ENCODE results near the gene ERC1.
"Not testable (repeated sequence)": the region's sequence is repeated elsewhere in the genome, so short reads cannot be mapped to it uniquely, and the experiment has no call there.

Gene ERC1

DNA sequence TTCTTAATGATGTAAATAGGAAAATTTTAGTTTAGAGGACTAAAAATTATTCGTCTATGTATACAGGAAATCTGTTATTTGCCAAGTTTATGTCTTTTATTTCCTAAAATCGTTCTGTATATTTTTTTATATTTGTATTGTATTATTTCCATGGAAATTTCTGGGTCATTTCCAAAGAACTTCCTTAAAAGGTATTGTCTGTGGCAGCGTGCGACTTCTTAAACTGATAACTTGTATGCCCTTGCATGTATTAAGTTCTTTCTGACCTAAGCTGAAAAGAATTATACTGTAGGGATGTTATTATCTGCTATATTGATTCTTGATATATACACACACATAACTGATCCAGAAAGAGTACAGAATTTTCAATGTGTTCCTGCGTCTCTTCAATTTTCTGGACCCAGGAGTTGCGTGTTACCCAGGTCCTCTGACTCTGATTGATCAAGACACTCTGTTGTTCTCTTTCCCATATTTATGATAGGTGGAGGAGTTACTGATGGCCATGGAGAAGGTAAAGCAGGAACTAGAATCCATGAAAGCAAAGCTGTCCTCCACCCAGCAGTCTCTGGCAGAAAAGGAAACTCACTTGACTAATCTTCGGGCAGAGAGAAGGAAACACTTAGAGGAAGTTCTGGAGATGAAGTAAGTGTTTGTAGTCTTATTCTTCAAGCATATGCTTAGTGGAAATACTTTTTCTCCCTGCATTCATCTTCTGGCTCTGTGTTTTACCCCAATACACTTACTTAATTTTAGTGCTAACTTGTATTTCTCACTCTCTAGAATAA, 298.5 kb downstream of the ERC1 start:
- DNase-seq = no peak
- no peak for ATAC-seq

GRCh38 chr12:1290716-1291115, 299.7 kb downstream of the ERC1 start:
- DNase-seq (no peak), ATAC-seq (no peak)

- DNase-seq (no peak), ATAC-seq (no peak)
These were observed 300.7 kb downstream of the ERC1 start for GRCh38 chr12:1291601-1292332.

DNA sequence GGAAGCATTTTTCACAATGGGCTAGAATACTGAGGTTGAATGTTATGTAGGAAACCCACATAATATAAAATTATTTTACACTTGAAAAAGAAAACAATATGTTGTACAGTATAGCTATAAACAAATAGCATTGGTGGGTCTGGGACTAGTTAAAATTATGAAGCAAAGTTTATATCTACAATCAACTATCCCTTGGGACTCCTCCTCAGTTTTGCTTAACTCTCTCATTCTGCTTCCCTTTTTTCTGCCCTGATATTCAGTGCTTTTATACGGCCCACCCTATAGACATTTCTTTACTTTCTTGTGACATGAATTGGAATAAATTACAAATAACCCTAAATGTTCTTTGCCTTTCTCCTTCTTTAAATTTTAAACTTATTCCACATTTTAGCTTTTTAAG, 302.9 kb downstream of the ERC1 start:
- DNase-seq (no peak), ATAC-seq (no peak)

- DNase-seq = no peak
- no peak for ATAC-seq
These were observed 306.2 kb downstream of the ERC1 start for GRCh38 chr12:1297206-1297605.

GRCh38 chr12:1297639-1298175, 306.7 kb downstream of the ERC1 start:
- ATAC-seq = no peak
- DNase-seq = no peak

GRCh38 chr12:1300460-1300859, 309.4 kb downstream of the ERC1 start:
- DNase-seq (no peak), ATAC-seq (no peak)

DNA sequence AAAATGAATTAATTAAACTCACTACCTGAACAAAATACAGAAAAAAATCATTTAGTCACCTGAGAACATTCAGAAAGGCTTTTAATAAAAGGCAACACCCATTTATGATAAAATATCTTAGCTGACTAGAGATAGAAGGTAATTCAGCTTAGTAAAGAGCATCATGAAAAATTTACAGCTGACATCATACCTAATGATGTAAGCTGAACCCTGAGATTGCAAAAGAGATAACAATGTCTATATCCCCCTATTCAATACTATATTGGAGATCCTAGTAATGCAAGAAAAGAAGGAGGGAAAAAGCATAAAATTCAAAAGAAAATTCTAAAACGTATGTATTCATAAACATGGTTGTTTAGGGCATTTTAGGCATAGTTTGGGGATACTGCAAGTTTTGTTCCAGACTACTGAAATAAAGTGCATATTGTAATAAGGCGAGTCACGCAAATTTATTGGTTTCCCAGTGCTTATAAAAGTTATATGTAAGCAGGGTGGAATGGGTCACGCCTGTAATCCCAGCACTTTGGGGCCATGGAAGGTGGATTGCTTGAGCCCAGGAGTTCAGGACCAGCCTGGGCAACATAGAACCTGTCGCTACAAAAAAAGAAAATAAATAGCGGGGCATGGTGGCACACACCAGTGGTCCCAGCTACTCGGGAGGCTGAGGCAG, 311.3 kb downstream of the ERC1 start:
- no peak for ATAC-seq
- DNase-seq = no peak

GRCh38 chr12:1305063-1305434, 314.0 kb downstream of the ERC1 start:
- no peak for ATAC-seq
- DNase-seq = no peak

DNA sequence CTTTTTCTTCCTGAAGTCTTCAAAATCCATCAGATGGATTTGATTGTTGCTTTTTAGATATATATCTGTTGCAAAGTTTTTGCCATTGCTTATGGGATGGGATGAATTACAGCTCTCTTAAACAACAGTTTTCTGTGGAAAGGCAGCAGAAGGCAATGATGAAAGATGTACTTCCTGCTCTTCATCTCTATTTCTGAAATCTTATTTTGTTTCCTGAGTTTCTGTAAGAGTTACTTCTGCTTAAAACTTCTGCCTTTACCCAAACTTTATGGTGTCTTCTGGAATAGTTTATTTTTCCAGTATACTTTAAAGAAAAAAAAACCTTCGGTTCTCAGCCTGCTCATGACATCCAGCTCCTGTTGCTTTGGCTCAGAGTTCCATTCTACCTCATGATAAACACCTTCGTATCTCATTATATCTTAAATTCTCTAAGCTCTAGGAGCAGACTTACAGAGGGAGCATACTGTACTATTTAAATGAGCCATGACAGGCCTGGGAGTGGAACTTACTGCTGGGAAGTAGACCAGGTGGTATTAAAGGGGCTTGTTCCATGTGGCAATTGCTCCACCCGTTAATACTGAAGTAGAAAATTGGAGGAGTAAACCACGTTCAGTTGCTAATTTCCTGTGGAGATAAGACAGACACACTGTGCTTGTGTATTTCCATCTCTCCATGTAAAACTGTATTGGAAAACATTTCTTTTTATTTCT, 314.9 kb downstream of the ERC1 start:
- ATAC-seq (no peak), DNase-seq (no peak)

GRCh38 chr12:1306817-1307216, 315.8 kb downstream of the ERC1 start:
- no peak for DNase-seq
- ATAC-seq = no peak

DNA sequence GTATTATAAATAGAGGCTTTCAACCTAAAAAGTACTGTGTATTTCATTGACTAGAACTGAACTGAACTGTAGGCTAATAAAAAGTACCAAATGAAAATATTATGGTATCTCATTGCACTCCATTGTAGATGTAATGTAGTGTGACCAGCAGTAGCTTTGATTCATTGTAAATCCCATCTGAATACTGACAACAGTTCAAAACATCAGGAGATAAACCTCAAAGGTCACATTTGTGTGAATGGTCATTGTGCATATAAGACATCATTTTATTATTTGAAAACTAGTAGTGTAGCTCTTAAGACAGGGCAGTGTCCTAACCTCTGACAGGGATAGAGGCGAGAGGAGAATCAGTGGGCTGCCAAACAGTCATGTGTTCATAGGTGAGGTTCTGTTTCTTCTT, 316.8 kb downstream of the ERC1 start:
- no peak for DNase-seq
- no peak for ATAC-seq

DNA sequence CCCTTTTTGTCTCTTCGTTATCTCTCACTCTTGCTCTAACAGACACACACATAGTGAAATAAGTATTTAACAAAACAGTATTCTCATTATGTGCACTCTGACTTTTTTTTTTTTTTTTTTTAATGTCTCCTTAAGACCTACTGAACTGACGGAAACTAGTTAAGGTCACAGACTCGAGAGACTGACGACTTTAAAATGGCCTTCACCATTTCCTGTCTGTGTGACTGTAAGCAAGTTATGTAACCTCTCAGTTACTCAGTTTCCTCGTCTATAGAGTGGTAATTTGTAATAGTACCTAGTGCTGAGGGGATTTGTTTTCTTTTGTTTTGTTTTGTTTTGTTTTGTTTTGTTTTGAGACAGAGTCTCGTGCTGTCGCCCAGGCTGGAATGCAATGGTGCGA, 318.6 kb downstream of the ERC1 start:
- DNase-seq = no peak
- ATAC-seq = no peak

DNA sequence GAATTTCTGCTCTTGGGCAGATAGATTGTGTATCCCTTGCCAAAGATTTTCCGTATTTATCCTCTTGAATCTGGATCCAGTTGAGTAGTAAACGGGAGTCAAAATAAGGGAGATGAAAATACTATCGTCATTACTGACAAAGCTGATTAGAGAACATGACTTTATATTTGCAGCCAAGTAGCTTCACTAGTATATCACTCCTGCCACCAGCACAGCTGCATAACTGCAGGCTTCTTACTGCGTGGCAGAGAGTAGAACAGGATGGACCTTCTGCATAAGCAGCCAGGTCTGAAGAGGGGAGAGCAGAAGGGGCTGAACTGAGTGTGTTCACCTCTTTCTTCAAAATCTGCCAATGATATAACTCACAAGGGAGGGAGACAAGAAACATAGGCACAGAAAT, 319.6 kb downstream of the ERC1 start:
- no peak for DNase-seq
- ATAC-seq = no peak

GRCh38 chr12:1311145-1311544, 320.1 kb downstream of the ERC1 start:
- ATAC-seq = no peak
- no peak for DNase-seq

GRCh38 chr12:1313906-1314305, 322.9 kb downstream of the ERC1 start:
- ATAC-seq (no peak), DNase-seq (no peak)

- no peak for ATAC-seq
These were observed 323.5 kb downstream of the ERC1 start for GRCh38 chr12:1314523-1314922.

GRCh38 chr12:1316991-1317390, 326.0 kb downstream of the ERC1 start:
- not testable (repeated sequence) for ATAC-seq, DNase-seq

More at GRCh38 chr12:1314523-1314922, 323.5 kb downstream of the ERC1 start:
- no peak for DNase-seq

- DNase-seq = no peak
- no peak for ATAC-seq
These were observed 327.5 kb downstream of the ERC1 start for GRCh38 chr12:1318327-1319031.

- ATAC-seq = no peak
- DNase-seq = no peak
These were observed 328.2 kb downstream of the ERC1 start for GRCh38 chr12:1319212-1319611.

GRCh38 chr12:1320021-1320420, 329.0 kb downstream of the ERC1 start:
- ATAC-seq (no peak), DNase-seq (no peak)

DNA sequence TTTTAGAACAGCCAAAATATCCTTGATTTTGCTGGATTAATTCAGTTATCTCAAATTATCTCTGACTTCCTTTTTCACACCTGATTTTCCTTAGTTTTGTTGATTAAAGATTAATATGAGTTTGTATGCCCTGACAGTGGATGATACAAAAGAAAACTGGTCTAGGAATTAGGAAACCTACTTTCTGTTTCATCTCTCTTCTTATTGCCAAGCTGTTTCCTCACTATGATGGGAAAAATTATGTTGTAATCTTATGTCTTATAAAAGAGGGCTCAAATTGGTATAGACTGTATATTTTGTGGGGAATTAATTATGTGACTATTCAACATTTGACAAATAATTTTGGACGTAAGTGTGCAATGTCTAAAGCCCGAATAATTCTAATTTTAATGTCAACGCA, 331.8 kb downstream of the ERC1 start:
- no peak for DNase-seq
- ATAC-seq = no peak
